GM18498 (cell line): ENCODE data around the gene RRM1.
"Not testable (repeated sequence)": the region's sequence is repeated elsewhere in the genome, so short reads cannot be mapped to it uniquely, and the experiment has no call there.

Experiments used
- ATAC-seq: cut with Tn5 transposase; IDR thresholded peaks from one replicate; pipeline ENCODE4 v1.9.1; 2021; ENCODE audit warnings: mild to moderate bottlenecking, moderate library complexity; ENCODE audit not compliant: unreplicated experiment

The RRM1 gene

DNA sequence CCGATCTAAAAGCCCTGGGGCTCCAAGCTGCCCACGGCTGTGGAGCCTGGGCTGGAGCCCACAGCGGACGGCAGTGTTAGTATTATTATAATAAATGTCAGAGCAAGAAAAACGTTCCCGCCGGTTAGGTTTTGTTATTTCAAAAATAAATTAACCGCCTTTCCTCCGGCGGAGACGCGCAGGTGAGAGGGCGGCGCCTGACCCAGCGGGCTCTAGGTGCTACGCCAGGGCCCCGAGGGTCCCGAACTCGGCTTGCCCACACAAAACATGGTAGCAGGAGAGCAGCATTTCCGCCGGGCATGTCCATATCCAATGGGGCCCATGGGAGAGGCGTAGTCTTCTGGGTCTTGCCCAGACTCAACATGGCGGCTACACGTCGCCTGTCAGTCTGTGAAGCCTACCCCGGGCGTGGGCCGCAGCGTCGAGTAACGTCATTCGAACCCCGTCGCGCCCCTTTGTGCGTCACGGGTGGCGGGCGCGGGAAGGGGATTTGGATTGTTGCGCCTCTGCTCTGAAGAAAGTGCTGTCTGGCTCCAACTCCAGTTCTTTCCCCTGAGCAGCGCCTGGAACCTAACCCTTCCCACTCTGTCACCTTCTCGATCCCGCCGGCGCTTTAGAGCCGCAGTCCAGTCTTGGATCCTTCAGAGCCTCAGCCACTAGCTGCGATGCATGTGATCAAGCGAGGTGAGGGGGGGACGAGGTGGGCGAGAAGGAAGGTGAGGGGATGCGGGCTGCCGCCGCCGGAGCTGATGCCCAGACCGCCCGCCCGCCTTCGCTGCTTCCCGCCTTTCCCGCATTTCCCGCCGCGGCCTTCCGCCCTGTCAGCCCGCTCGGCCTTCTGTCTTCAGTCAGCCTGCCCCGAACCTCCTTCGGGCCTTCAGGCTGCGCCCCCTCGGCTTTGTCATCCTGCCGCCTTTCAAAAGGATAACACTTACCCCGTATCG, at the start of gene RRM1:
Gene RRM1 (plus strand): TSS at position 452 of the 944 bp plus-strand sequence. CDS start 214 bp downstream, at position 666.
- peak; percentile 93 for ATAC-seq

DNA sequence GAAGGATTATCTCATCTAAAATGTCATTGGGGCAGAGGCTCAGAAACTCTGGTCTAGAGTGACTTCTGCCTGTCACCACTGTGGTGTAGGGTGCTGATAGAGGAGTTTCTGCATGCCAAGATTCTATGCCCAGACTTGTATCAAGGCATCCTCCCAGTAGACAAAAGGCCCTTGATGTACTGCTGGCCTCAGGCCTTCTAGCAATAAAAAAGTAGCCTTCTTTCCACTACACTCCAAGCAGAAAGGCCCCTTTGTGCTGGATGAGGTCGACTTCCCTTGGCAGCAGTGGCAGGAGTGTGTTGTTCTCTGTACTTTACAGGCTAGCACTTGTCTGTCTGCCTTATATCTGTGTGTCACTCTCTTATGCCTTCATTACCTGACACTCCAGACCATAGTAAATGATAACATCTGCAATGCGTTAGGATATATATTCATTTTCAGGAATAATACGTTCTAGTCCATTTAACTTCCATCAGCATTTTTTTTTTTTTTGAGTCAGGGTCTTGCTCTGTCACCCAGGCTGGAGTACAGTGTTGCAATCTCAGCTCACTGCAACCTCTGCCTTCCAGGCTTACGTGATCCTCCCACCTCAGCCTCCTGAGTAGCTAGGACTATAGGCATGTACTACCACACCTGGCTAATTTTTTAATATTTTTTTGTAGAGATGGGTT, 49.5 kb upstream of the RRM1 start:
- no peak for ATAC-seq

DNA sequence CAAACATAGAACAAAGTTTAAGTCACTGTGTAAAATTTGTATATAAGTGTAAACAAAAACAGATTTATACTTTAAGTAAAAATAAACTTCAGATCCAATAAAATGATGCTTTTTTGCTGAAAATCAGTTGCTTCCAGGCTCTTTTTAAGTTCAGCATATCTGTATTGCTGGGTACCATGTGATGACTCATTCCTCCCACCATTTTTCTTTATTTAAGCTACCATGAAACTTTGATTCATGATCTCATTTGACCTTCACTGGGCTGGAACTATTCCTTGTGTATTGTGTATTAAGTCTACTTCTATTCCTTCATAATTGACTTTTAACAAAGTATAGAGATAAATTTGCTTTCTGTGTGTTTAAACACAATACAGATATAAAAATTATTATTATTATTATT, 46.3 kb upstream of the RRM1 start:
- no peak for ATAC-seq

DNA sequence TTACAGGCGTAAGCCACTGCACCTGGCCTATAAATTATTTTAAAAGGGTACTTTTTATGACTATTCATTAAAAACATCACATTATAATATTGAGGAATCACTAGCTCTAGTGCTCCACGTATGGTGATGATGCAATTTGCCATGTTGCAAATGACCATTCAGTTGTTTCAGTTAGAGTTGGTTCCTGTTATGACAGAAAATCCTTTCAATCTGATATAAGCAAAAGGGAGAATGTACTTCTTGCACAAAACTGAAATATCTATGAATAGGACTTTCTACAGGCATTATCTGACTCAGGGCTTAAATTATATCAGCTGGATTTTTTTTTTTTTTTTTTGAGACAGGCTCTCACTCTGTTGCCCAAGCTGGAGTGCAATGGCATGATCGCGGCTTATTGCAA, 45.6 kb upstream of the RRM1 start:
- no peak for ATAC-seq

DNA sequence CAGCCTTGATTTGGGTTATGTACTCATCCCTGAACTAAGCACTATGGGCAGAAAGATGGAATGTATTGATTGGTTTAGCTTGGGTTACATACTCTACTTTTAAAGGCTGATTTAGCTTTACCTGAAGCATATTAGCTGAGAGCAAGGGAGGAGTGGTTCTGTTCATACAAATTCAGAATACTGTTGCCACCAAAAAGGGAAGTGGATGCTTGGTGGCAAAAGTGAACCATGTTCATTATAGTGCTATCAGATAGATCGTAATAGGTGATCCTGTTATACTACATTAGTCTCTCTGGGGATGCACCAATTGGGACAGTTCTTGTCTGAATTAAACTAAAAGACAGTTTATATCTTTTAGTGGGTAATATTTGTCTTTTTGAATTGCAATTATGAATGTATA, 44.5 kb upstream of the RRM1 start:
- ATAC-seq: no peak

DNA sequence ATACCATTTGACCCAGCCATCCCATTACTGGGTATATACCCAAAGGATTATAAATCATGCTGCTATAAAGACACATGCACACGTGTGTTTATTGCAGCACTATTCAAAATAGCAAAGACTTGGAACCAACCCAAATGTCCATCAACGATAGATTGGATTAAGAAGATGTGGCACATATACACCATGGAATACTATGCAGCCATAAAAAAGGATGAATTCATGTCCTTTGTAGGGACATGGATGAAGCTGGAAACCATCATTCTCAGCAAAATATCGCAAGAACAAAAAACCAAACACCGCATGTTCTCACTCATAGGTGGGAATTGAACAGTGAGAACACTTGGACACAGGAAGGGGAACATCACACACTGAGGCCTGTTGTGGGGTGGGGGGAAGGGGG, 41.4 kb upstream of the RRM1 start:
- not testable (repeated sequence) for ATAC-seq

DNA sequence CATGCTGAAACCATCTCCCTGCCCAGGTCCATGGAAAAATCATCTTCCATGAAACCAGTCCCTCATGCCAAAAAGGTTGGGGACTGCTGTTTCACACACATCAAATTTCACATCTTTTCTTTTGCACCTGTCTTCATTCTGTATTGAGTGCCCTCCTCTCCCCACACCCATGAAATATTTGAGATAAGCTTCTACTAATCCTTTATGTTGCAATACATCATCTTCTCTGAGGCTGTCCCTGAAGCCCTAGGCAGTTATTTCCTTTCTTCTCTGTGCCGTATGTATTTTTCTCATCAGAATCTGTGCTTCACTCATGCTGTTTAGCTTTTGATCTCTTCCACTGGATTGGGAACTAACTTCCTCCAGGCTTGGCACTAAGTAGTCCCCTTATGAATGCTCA, 40.0 kb upstream of the RRM1 start:
- no peak for ATAC-seq

DNA sequence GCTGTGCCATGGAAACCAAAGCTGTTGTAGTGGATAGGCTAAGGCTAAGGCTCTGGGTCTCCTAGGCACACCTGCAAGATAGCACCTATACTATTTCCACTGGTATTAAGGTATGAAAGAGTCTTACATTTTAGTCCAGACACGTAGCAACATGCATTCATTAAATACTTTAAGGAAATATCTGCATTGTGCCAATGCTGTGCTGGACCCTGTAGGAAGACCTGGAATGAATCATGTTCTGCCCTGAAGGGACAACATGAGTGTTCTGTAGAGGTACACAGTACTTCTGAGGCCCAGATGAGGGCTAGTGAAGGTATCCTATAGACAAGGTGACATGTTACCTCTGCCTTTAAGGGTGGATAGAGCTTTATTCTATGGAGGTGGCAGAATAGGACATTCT, 35.2 kb upstream of the RRM1 start:
- ATAC-seq: no peak

DNA sequence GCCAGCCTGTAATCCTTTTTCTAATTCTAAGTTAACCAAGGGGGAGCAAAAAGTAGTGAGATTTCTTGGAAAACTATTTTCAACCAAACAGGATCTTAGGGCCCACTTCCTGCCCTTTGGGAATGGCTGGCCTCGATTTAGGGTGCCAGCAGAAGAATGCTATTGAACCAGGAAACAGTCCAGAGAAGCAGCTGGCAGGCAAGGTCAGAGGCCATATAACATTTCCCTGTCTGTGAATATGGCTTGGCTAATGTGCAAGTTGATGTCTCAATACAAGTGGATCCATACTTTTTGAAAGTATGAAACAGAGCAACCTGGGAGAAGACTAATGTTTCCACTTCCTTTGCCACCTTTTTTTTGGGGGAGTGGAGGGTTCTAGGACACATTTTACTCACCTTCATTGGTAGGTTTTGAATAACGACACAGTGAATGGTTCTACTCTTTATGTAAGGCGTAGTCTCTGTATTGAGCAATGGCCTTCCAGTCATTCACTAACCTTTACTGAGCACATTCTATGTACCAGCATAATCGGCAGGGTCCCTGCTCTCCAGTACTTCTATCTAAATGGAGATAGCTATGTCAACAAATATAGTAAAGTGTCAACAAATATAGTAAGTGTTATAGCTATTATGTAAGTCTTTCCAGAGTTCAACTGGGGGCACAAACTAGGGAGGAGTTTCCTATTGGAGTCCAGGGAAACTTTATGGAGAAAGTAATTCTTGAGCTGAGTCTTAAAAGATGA, 34.2 kb upstream of the RRM1 start:
- ATAC-seq: no peak

DNA sequence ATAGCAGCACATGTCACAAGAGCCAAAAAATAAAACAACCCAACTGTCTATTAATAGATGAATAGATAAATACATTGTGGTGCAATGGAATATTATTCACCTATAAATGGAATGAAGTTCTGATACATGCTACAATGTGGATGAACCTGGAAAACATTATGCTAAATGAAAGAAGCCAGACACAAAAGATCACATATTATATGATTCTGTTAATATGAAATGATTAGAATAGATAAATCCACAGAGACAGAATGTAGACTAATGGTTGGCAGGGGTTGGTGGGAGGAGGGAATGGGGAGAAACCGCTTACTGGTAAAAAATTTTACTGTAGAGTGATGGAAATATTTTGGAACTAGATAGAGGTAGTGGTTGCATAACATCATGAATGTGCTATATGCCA, 32.9 kb upstream of the RRM1 start:
- no peak for ATAC-seq

DNA sequence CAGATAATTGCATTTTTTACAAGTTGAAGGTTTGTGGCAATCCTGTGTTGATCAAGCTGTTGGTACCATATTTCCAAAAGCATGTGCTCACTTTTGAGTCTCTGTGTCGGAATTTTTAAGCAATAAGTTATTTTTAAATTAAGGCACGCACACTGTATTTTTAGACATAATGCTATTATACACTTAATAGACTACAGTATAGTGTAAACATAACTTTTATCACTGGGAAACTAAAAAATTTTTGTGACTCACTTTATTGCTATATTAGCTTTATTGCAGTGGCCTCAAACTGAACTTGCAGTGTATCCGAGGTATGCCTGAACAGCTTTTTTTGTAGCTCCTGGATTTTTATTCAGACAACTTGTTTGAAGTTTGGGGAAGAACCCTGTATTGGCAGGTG, 31.3 kb upstream of the RRM1 start:
- ATAC-seq: no peak

DNA sequence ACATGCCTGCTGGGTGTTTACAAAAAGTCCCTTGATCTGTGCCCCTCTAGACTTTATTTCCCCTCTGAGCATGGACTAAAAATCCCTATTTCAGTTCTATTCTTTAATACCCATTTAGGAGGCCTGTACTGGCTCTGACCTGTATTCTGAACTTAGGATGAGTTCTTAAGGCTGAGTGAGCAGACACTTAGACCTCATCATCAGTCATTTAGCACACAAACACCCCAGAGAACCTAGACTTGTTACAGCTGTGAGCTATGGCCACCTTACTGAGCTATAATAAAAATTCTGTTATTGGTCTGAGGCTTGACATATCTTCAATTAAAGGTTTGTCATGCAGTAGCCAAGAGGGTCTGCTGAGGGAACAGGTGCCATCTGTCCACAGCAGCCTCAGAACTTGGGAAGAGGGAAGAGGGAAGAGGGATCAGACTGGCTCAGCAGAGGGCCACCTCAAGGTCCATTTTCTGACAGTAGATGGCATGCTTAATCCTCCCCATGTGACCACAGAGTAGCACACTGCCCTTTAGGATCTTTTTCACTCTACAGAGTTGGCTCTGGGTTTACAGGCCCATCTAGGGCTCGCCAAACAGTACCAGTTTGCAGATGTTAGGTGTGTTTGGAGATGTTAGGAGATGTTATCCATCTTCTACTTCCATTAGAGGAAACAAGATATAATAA, 30.2 kb upstream of the RRM1 start:
- no peak for ATAC-seq

DNA sequence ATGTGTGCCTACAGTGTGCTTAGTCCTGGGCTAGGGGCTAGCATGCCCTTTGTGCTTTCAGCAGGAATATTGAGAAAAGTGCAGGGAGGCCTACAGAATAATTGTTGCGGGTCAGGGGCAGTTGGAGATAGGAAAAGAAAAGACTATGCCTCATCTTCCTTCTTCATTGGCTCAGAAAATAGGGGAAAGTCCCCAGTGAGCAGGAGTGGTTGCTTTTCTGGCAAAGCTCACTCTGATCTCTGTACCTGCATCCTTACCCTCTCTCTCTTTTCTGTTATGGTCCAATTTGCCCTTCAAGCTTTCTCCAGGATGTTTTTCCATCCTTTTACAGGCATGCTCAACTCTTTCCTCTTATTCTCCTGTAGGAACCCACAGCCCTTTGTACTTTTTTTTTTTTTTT, 29.5 kb upstream of the RRM1 start:
- ATAC-seq: no peak

DNA sequence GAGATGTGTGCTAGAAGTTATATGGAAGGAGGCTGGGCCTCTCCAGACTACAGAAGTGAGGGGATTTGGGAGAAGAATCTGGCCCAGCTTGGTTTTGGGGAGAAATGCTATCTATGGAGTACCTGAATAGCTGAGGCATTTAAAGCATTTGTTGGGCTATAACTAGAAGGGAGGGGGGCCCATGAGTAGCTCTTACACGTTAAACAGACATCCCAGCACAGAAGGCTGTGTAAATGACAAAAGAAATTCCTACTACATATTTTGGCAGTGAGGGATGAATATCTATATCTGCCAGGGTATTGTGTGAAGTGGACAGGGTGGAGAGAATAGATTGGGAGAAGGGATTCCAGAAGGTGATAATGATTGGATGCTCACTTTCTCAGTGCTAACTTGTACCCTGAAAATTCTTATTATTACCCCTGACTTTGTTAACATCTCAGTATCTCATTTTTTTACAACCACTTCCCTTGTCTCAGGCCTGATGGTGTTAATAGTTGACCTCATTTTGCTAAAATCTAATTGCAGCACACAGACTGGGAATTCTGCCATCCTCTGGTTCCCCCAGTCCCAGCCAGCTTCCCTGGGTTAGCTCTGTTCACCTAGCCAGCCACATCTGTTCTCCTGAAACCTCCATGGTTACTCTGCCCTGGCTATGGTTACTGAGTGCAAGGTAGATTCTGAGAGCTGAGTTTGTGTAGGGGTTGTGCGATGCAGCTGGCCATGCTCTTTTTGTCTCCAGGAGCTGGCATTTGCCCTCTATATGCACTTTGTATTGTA, 28.8 kb upstream of the RRM1 start:
- ATAC-seq: no peak

DNA sequence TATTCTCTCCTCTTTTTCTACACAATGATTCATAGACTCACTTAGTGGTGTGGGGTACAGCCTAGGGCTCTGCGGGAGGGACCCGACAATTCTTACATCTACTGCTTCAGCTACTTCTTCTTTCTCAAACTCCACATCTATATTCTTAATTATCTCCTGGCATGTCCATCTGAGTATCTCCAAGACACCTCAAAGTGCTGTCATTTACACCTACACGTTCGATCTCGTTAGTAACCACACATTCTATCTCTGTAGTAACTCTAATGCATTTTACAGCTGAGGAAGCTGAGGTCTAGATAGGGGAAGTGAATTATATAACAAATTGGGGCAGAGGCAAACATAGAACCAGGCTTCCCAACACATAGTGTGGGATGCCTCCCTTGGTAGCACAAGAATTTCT, 27.7 kb upstream of the RRM1 start:
- no peak for ATAC-seq

DNA sequence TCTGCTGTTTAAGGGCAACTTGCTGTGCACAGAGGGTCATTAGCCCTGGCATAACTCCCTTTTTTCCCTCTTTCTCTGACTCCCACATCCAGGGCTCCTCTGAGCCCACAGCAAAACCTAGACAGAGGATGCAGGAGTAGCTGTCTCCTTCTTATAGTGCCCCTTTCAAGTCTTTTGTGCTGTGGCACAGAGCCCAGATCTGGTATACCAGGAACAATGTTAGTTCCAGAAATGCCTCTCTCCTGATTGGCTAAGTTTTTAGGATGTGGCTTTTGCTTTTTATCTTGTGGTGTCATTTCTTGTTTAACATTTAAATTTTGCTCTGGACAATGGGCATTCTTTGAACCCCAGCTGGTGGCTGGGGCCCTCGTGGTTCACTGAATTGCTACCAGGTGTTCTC, 25.6 kb upstream of the RRM1 start:
- no peak for ATAC-seq

DNA sequence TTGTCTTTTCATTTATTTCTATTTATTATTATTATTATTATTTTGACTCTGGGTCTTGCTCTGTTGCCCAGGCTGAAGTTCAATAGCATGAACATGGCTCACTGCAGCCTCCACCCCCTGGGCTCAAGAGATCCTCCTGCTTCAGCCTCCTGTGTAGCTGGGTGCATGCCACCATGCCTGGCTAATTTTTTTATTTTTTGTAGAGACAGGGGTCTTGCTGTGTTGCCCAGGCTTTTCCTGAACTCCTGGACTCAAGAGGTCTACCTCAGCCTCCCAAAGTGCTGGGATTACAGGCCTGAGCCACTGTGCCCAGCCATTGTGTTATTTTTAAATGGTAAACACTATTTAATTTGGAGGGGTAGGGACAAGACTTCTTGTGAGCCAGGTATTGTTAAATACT, 23.3 kb upstream of the RRM1 start:
- ATAC-seq: no peak

DNA sequence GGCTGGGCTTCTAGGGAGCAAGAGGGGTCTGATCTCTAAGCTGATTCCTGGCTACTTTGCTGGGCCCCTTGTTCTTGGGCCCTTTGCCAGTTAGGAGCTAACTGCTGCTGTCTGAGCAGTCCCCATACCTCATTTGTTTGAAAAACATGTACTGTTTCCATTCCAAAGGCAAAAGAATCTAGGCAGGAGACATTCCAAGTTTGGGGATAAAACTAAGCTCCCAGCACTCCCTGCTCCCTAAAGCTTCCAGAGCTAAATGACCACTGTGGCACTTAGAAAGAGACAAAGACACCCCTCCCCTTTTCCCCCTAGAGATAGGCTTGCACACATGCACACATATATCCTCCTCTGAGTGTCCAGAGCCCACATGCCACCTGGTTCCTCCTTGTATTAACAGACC, 22.7 kb upstream of the RRM1 start:
- ATAC-seq: no peak

DNA sequence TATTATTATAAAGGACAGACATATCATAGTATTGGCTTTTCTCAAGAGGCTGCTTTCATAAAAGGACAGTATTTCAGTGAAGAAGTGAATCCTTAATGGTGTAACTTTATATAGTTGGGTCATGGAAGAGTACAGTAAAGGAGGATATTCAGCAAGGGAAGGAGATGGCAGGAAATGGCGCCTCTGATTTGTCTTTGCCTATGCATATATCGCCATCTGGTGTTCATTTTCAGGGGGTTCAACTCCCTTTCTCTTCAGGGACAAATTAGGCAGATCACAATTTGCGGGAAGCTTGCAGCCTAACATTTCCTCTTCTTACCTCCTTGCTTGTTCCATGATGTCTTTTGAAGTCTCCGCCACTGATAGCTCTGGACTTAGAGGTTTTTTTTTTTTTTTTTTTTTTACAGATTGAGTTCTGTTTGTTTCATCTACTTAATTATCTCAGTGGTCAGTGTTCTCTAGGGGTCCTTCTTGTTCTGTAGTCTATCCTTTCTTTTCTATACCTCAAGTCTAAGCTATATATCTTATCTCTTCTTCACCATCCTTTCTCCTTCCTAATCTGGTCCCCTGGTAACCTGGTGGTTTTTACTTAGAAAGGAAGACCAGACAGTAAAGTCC, 21.8 kb upstream of the RRM1 start:
- peak; percentile 60 for ATAC-seq

DNA sequence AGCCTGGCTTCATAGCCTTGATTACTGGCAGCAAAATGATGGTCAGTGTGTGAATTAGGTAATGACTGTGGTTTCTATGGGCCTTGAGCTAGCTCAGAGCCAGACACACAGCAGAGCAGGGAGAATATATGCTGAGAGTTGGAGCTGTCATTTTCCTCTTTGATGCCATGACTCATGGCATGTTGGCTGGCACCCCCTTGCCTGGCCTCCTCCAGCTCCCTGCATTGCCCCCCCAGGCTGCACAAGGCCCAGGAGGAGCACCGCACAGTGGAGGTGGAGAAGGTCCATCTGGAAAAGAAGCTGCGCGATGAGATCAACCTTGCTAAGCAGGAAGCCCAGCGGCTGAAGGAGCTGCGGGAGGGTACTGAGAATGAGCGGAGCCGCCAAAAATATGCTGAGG, 20.3 kb upstream of the RRM1 start:
- ATAC-seq: no peak
